ENCODE results near the gene ARID1A. TPM values are rescaled to one million over a fixed set of nuclear protein-coding genes. Genes with fewer than 3 reads are reported as not detected.

ARID1A gene
- total and polyA plus RNA-seq, 2 of the 8 experiments (the other 6 are each of a cell fraction or from before 2014, with no cell fraction given): 52.1 to 103 TPM

DNA sequence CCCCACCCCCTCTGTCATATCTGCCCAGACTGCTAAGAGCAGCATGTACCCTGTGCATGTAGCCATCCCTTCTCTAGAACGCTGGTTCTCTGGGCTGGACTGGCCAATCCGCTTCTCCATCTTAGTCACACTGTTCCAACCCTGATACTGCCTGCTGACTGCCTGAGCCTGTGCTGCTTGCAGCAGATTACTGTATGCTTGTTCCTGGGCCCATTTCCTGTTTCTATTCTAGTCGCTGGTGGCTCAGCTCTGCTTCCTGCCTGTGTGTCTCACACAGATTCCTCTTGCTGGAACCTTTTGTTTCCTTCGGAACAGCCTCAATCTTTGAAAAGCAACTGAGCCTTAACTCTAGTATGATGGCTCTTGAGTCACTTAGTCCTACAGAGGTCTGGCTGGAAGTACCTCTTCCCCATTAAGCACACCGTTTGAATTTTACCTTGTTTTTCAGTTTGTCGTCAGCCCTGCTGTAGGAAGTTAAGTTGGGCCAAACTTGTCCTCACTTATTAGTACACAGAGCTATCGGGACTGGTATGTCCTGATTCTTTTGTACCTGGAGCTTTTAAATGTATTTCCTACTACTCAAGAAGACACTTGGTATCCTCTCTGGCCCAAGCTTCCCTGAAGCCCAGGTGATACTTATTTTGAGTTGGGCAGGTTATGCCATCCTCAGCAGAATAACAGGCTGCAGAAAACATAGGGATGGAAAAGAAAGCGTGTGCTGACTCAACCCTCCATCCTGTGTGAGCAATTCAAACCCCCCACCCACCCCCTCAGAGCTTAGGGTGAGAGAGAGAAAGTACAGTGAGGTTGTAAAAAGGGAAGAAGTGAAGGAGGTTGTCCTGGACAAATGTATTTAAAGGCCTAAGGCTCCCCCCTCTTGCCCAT is 48.5 kb downstream of the ARID1A start:
- H2BK15ac ChIP-seq (ENCODE audit: low read length): no peak overlapping the region
- H3K36me3 ChIP-seq (ENCODE audit: control insufficient read depth in 2 of 4, insufficient read depth in 4 of 4, low read length in 3 of 4): peaks cover 21 to 61% (median 38%) of the 10 kb centered on the region in 4 experiments
- no peak overlapping the region for H3K27ac ChIP-seq (ENCODE audit: low read depth, low read length)
- FAIRE-seq (no peak), DNase-seq (ENCODE audit: low read depth in 1 of 2, low spot score in 2 of 2) (peak in 1 of 2 experiments; percentile 59)
- CTCF ChIA-PET (ENCODE audit: partially characterized antibody): interaction anchor here (0.7 to 2.9 kb wide), 11 partner anchors 14 to 147 kb away, joined by 3 to 12 read pairs (median 5); no protein-coding TSS in a partner anchor
- H3K4me3 ChIP-seq (ENCODE audit: extremely low read depth in 1 of 4, insufficient read depth in 2 of 4, low read depth in 3 of 4, low read length in 4 of 4): no peak overlapping the region
- 0 out of 2 replicates have a peak overlapping the region, but pooled peaks have one; percentile 3 for H2BK12ac ChIP-seq (ENCODE audit: low read depth, low read length)
- POLR2A ChIA-PET (ENCODE audit: partially characterized antibody): interaction anchor here (0.6 to 3.8 kb wide), 10 partner anchors 9 to 53 kb away, joined by 3 to 19 read pairs (median 3); partner anchors contain the start of gene PIGV
- 74% methylated on average over 8 of the region's 8 CpGs; no CpG with 5 or more reads in 1 of the 2 experiments for WGBS, 2 experiments (ENCODE audit: extremely low coverage in 1 of 2, insufficient coverage in 1 of 2, insufficient read length in 1 of 2, insufficient replicate concordance in 2 of 2, low coverage in 1 of 2, low lambda C conversion rate in 2 of 2, missing lambda C conversion rate in 1 of 2)
- no peak overlapping the region for H2BK20ac ChIP-seq (ENCODE audit: low read length)
- no peaks in the 10 kb centered on the region for H3K27me3 ChIP-seq (replicated peaks in 1 of 4; ENCODE audit: control insufficient read depth in 3 of 4, extremely low read depth in 1 of 4, insufficient read depth in 3 of 4, low read length in 3 of 4)
- TF ChIP-seq GABPA (IDR thresholded peaks at IDR 0.05; ENCODE audit: borderline replicate concordance, insufficient read depth, low read length) (peak; percentile 50; the same call in 1 of the 2 replicates), SIRT6 (IDR thresholded peaks at IDR 0.05; ENCODE audit: low read length) (no peak)
- H3K23me2 ChIP-seq (ENCODE audit: low read depth, low read length): no peaks in the 10 kb centered on the region
- no peak overlapping the region for H3K4me2 ChIP-seq (ENCODE audit: insufficient read depth in 1 of 2, low read depth in 2 of 2, low read length in 2 of 2)
- no peak overlapping the region for H4K8ac ChIP-seq (ENCODE audit: extremely low read depth, insufficient read depth, low read length)
- H3K4ac ChIP-seq (replicated peaks; ENCODE audit: insufficient read length, low read depth, low read length): no peak overlapping the region
- H2BK120ac ChIP-seq (replicated peaks; ENCODE audit: low read depth, low read length): no peak overlapping the region
- H3K14ac ChIP-seq (ENCODE audit: insufficient read length): no peak overlapping the region
- H3K23ac ChIP-seq (ENCODE audit: insufficient read length): no peak overlapping the region
- H3K9me3 ChIP-seq (ENCODE audit: insufficient read depth in 2 of 2, low read depth in 1 of 2, low read length in 1 of 2): no peaks in the 10 kb centered on the region
- no peak overlapping the region for H3K56ac ChIP-seq (replicated peaks; ENCODE audit: insufficient read length, low read depth, low read length)
- no peak overlapping the region for H3K9ac ChIP-seq (replicated peaks in 1 of 4; ENCODE audit: extremely low read depth in 1 of 4, low read depth in 3 of 4, low read length in 3 of 4)
- H2AK5ac ChIP-seq (ENCODE audit: low read depth, low read length): no peak overlapping the region
- H2AFZ ChIP-seq (ENCODE audit: low read length): no peak overlapping the region
- H3K4me1 ChIP-seq (replicated peaks in 1 of 4; ENCODE audit: control insufficient read depth in 3 of 4, insufficient read depth in 4 of 4, low read length in 3 of 4): peaks cover 0 to 8% (median 2%) of the 10 kb centered on the region in 4 experiments; a peak in 1 of 7 replicates
- H3K18ac ChIP-seq (ENCODE audit: extremely low read depth, low read length): no peak overlapping the region; the same call in 1 of the 2 replicates
- peak overlapping the region; percentile 1; the same call in 1 of the 2 replicates for H2BK5ac ChIP-seq (ENCODE audit: low read depth, low read length)
- no peak overlapping the region for H4K5ac ChIP-seq (ENCODE audit: insufficient read length, low read depth, low read length)
- H3K79me2 ChIP-seq (ENCODE audit: control insufficient read depth in 1 of 2, insufficient read depth in 2 of 2, low read length in 2 of 2): peaks cover 0 to 77% of the 10 kb centered on the region in 2 experiments
- peaks cover 12% of the 10 kb centered on the region for H3K79me1 ChIP-seq (ENCODE audit: low read depth, low read length)
- no peak overlapping the region for H4K91ac ChIP-seq (replicated peaks; ENCODE audit: insufficient read length, low read length)
- H4K20me1 ChIP-seq (replicated peaks in 1 of 2; ENCODE audit: control insufficient read depth in 1 of 2, insufficient read depth in 2 of 2, low read length in 2 of 2): peaks cover 5 to 23% of the 10 kb centered on the region in 2 experiments

Data from H1 (cell line).